HG03045 (cell line): ENCODE measurements around the gene DLG2.
A peak's percentile ranks its signal among the peaks of the same experiment; 100 is the strongest.

Source experiments
- ATAC-seq: cut with Tn5 transposase; IDR thresholded peaks from one replicate; pipeline ENCODE4 v1.9.1; 2021; ENCODE audit warnings: mild to moderate bottlenecking, moderate library complexity; ENCODE audit not compliant: unreplicated experiment

Gene DLG2

DNA sequence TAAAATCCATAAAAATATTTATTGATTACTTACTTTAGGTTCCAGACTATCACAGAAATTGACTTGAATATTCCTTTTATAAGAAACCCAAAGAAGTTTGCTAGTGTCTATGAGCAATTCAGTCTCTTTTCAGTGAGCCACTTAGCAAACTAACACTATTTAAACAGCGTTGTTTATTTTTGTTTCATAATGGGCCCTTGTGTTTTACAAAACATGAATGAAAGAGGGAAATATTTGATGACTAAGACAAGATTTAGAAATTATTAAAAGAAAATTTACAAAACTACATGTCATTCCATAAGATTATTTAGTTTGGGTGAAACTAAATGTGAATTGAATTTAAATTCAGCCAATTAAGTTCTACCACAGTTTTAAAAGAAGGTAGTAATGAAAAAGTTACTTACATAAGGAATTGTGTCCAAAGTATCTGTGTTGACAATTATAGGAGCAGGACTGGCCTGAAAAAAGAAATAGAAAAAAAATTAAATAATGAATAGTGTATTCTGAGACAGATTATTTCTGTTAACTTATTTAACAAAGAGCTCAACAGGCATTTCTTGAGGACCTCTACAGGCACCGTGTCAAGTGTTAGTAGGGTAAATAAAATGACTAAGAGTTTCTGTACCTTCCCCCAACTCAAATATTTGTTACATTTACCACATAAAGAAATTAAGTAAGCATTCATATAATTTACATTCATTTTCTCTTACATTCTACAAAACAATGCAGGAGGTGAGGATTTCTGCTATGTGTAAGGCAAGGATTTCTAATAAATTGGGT, 1376.1 kb downstream of the DLG2 start:
- ATAC-seq = no peak

DNA sequence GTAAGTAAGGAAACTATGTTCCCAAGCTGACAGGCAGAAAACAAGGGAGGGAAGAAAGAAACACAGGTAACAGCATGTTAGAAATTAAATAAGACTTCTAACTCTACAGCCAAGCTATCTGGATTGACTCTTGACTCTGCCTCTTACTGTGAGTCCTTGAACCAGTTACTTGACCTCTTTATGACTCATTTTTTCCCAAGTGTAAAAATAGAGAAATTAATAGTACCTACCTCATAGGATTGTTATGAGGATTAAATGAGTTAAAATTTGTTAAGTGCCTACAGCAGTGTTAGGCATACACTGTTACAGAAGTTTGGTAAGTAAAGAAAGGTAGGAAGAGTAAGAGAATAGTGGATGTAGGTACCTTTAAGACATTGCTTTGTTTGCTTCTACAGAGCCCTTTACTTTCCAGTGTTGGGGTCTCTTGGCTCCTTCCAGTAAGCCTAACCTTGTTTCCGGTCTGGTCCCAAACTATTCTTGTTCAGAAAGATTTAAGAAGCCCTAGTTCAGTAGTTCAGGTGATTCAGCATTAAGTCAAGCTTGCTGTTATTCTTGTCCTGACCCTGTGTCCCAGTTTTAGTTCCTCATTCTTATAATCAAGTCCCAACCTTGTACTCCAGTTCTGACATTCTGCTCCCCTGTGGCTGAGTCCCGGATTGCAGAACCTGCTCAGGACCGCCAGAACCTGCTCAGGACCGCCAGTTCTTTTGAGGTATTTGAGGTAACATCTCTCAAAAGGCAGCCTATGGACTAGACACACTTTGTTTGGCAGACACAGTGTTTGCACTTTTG, 1377.6 kb downstream of the DLG2 start:
- peak; percentile 71 for ATAC-seq

DNA sequence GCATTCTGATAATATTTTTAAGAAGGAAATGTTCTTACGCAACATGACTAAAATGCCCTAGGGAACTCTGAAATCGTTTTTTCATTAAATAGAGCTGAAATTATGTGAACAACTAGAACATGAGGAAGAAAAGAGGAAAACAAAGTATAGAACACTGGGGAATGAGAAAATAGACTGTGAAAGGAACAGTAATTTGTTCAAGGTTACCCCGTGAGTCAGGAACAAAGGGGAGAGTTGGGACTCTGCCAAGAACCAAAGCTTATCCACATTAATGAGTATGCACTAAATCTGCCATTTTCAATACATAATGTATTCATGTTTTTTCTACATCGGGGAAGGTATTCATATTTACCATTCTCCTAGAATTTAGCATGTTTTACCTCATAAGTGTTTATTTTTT, 1379.2 kb downstream of the DLG2 start:
- ATAC-seq = no peak

DNA sequence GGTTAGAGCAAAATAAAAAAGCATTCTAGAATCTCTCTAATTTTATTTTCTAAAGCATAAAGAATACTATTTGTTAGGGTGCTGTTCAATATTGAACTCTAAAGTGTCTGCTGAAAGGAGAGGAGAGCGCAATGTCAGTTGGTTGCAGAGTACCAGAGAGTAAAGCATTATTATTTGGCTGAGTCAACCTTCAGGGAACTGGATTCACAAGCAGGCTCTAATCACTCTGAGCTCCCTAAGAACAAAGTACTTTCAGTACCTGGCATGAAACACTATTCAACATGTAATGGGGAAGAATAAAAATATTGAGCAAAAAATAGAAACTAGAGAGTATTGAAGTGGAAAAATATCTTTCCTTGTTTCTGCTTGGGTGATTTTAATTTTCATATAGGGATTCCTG, 1380.0 kb downstream of the DLG2 start:
- ATAC-seq = no peak

DNA sequence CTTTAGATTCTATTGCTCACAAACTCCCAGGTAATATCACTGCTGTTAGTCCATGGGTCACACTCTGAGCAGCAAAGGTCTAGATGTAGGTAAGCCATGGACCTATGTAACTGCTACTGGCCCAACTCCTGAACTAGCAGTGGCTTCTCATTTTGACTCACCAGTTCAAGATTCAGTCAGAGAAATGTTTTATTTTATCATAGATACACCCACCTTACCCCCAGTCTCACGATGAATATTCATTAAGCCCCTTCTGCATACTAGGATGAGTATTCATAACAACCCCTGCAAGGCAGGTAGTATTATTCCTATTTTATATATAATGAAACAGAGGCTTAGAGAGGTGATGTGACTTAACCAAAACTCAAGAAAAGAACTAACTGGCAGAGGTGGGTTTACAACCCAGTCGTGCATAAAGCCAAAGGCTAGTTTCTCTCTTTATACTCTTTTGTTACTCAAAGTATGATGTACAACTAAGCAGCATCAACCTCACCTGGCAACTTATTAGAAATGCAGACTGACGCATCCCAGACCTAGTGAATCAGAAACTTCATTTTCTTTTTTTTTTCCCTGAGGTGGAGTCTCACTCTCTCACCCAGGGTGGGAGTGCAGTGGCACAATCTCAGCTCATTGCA, 1383.4 kb downstream of the DLG2 start:
- peak; percentile 75 for ATAC-seq

DNA sequence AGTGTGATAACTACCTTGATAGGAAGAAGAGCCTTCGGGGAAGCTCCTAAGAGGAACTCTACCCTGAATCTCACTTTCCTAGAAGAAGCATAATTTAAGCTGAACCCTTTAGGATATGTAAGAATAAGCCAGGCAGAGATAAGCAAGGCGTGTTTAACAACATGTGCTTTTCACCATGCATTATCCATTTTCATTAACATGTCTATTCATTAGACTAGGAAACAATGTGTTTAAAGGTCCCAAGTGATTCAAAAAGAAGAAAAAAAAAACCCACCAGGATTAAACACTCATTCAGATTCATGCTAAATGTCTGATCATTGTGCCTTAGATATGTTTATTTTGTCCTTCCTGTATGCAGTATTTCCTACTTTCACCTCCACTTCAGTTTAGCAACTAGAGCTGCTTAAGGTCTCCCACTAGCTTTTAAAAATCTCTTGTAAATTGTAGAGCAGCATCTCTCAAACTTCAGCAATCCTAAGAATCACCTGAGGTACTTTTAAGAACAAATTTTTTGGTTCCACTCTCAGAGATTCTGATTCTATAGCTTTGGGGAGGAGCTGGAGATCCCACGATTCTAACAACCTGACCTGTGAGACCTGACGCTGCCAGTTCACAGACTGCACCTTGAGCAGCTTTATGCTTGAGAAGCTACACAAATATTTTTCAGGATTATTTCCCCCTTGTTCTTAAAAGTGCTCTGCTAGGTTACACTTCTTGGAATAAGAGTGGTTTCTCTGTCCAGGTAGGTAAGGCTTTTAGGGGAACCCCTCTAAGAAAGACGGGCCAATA, 1385.6 kb downstream of the DLG2 start:
- ATAC-seq = no peak

DNA sequence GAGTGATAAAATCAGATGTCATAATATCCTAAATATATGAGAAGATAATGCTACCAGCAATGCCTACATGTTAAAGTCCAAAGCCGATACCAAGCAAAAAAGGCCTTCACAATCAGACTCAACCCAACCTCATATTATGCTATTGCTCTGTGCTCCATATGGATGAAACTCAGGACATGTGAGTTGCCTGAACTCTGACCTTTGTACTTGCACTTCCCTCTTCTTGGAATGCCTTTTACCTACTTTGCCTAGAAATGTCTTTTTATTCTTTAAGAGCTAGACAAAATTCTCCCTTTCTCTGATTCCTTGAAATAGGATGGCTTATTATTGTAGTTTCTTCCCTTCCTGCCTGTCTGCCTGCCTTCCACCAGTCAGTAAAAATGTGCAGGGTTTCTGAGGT, 1386.3 kb downstream of the DLG2 start:
- no peak for ATAC-seq

DNA sequence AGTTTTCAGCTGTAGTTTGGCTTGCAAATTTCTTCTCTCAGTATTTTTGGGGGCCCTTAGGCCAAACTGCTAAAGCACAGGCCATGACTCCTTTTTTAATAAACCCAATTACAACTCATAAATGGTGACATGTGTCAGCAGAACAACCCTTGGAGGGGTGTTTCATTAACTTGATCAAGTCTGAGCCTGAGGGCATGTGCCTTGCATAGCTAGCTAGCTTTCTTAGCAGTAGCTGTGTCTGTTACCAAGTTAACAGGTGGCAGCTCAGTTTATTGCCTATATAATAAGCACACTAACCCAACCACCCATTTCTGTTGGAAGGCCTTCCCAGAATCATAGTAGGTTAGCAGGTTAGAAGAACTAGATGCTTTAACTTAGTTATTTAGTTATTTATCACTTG, 1390.7 kb downstream of the DLG2 start:
- no peak for ATAC-seq

DNA sequence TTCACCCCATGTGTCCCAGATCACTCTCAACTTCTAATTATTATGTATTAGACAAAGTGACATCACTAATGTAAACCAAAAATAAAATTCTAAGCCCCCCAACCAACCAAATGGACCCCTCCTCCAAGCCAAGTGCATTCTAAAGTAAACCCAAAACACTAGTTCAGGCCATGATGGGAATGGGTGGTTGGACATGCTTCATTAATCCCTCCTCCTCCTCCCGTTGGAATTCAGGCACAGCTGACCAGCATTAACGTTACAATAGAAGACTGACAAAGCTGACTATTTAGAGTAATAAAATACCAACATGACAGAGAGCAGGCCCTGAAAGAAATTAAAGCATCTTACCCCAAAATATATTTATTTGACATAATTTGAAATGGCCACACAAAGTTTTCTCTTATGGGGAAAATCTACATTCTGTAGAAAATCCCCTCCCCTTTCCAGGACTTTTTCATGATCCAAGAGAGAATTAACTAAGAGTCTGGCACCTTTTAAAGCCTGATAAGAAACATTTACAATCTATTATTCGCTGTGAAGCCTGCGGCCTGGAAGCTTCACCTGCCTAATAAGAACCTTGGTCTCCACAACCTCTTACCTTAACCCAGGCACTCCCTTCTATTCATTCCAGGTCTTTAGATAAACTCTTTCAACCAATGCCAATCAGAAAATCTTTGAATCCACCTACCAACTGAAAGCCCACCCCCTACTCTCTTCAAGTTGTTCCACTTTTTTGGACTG, 1392.5 kb downstream of the DLG2 start:
- no peak for ATAC-seq

DNA sequence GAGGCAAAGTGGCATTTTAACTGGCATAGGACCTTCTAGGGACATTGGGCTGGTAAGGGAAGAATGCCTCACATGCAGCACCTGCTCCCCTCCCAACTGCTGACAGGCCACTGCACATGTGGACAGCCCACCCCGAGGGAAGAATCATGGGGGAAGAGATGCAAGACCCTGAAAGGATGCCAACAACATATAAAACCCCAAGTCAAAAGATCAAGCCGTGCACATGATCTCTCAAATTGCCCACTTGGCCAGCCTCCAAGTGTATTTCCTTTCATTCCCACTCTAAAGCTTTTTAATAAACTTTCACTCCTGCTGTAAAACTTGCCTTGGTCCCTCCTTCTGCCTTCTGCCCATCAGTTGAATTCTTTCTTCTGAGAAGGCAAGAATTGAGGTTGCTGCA, 1393.1 kb downstream of the DLG2 start:
- no peak for ATAC-seq

DNA sequence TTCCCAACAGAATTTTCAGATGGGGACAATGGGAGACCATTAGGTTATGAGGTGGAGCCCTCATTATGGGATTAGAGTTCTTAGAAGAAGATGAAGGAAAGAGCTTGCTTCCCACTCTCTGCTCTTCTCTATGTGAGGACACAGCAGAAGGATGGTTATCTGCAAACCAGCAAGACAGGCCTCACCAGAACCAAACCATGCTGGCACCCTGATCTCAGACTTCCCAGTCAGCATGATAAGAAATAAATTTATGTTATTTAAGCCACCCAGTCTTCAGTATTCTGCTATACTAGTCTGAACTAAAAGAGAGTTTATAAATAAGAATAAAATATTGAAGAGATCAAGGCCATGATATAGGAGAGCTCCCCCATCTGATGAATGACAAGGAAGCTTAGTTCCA, 1394.6 kb downstream of the DLG2 start:
- ATAC-seq = no peak

DNA sequence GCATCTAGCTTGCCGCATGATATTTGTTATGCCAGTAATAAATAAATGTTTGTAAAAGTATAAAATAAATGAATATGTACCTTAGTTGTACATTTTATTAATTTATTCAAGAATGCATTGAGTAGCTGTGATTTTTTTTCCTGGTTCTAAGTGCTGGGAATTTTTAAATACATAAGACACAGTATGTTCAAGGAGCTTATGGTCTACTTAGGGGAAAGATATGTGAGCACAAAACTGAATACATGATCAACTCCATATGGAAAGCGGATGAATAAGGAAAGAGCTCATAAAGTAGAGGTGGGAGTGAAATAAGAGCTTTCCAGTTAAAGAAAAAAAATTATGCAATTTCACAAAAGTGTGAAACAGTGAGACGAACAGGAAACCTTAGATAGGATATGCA, 1396.7 kb downstream of the DLG2 start:
- no peak for ATAC-seq

DNA sequence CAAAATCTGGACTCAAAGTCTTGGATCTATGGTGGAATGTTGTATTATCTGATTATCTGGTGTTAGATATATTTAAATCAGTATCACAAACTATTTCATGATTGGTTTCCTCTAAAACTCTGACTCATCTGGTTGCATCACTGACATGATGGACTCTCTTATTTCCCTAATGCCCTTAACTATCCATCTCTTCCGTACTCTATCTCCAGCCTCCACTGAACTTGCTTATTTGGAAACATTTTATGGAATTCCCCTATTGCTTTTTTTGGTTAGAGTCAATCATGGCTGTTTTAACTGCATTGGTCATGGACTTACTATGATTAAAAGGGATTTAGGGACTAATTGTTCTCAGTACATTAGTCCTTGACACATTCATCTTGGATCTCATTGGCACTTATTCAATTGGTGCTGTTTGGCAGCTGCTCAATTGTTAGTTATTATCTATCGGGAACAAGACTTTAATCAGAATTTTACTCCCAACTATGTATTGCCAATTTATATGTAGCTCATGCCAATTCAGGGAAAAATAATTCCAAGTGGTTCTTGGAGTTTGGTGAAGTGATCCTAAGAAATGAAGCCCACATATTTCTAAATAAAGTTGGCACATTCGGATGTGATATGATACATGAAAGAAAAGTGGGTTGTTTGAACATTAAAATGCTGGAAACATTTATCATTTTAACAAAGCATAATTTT, 1399.0 kb downstream of the DLG2 start:
- no peak for ATAC-seq

DNA sequence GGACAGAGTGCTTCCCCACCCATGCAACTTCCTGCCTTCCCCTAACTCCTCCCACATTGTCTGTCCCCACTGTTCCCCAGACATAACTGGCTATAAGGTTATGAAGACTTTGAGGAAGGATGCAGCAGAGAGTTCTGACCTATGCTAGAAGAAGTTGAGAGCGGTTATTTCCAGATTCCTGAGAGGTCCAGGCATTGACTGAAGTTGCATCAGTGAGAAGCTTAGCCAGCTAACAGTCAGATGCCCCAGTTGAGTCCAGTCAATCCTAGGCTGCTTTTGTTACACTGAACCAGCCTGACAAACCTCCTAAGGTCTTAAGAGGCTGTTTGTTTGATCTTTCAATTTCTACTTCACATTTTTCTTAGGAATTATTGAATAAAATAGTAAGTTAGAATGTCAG, 1403.1 kb downstream of the DLG2 start:
- no peak for ATAC-seq

DNA sequence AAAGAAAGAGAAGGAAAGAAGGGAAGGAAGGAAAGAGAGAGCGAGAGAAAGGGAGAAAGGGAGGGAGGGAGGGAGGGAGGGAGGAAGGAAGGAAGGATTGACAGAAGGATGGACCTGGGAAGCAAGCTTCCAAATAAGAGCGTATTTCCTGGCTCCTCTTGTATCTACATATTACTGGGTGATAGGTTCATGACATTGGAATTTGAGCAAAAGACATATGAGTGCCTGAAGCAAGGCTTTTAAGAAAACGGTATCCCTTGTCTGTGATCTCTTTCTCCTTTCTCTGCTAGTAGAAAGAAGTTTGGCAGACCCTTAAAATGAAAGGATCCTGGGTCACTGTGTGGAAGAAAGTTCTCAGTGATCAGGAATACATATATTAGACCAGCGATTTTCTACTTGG, 1408.8 kb downstream of the DLG2 start:
- no peak for ATAC-seq

DNA sequence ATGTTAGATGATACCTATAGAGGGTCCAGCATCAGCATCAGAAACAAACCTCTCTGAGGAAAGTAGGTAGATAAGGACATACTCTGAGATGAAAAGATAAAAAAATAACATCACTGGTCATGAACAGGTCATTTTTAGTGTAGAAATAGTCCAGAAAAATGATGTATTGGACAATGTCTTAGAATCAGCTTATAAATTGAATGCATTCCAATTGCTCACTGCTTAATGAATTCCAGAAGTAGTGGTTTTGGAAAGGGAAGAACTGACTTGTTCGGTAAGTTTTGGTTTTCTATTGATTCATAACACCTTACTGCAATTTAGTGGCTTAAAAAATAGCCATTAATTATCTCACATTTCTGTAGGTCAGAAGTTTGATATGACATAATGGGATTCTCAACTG, 1411.5 kb downstream of the DLG2 start:
- no peak for ATAC-seq

DNA sequence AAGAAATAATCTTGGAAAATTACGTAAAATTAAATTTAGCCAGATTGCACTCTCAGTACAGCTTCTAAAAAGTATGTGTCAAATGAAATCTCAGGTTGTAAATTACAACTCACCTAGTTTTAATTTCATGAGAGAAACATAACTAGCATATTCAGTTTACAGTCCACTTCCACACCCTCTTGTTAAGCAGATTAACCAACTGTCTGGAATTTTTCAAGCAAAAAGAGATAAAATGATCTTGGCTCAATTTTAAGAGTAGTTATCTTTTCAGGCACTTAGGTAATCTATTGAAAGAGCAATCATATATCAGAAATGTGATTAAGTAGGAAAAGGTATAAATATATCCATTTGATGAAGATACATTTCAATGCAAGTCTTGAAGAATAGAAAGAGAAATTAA, 1412.6 kb downstream of the DLG2 start:
- no peak for ATAC-seq

DNA sequence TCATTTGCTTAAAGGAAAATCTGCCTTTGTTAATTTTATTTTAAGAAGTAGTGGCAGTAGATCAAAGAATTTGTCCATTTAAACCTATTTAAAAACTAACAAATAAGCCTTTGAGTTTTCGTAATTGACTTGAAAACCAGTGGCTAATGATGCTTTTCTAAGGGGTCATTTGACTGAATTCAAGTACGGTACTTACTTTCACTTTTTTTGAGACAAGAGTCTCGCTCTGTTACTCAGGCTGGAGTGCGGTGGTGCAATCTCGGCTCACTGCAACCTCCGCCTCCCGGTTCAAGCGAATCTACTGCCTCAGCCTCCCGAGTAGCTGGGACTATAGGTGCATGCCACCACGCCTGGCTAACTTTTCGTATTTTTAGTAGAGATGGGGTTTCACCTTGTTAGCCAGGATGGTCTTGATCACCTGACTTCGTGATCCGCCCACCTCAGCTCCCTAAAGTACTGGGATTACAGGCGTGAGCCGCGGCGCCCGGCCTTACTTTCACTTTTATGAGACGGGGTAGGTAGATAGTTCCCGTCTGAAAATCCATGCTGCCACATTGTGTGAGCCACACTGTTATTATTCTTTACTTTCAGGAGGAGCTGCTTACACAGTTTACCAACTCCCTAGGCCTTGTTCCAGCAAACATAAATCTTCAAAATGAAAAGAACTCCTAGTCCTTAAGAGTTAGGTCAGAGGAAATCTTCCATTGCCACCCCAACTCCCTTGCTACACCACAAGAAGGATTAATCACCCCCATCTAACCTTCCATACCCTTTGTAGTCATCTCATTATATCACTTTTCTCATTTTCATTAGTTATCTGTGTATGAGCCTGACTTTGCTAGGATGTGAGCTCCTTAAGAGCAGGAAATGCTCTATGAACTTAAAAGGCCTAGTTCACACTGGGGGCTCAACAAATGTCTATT, 1414.4 kb downstream of the DLG2 start:
- ATAC-seq = no peak

DNA sequence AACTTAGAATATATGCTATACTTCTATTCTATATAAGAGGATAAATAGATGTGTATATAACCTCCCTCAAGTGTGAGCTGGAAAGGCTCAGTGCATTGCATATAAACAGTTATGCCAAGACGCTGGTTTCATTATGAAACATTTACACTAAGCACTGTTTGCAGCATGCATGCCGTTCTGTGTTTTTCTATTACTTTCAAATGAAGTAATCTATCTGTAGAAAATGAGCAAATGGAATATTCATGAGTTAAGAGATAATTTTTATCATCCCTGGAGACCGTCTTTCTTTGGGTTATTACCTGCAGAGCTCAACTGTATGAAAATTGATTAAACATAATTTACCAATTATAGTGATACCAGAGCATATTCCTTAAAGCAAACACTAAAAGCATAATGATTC, 1415.2 kb downstream of the DLG2 start:
- ATAC-seq = no peak
